HepG2 (cell line): ENCODE data around the gene EMID1. TPM values are rescaled to one million over a fixed set of nuclear protein-coding genes. Genes with fewer than 3 reads are reported as not detected.
A peak's percentile ranks its signal among the peaks of the same experiment; 100 is the strongest.

Source experiments
- HDAC2 ChIP-seq: sonication (generic); formaldehyde crosslinking; IDR thresholded peaks from 2 replicates; pipeline ENCODE4 v1.4.0; 2020; ENCODE audit warnings: missing genetic modification reagents
- HIVEP1 ChIP-seq: sonication (generic); formaldehyde crosslinking; IDR thresholded peaks from 2 replicates; pipeline ENCODE4 v1.4.0; 2020; ENCODE audit warnings: mild to moderate bottlenecking, missing genetic modification reagents
- KDM1A ChIP-seq: IDR thresholded peaks from 2 replicates; pipeline ENCODE4 v1.6.1; 2016; ENCODE audit warnings: missing compliant biosample characterization
- KLF12 ChIP-seq: sonication (generic); formaldehyde crosslinking; IDR thresholded peaks from 2 replicates; pipeline ENCODE4 v1.4.0; 2020; ENCODE audit warnings: missing genetic modification reagents, borderline replicate concordance
- MLXIP ChIP-seq: sonication (generic); formaldehyde crosslinking; IDR thresholded peaks from 2 replicates; pipeline ENCODE4 v1.9.0; 2021; ENCODE audit warnings: missing genetic modification reagents, borderline replicate concordance
- MTA3 ChIP-seq: sonication (generic); formaldehyde crosslinking; IDR thresholded peaks from 2 replicates; pipeline ENCODE4 v1.4.0; 2020; ENCODE audit warnings: missing genetic modification reagents
- NAIF1 ChIP-seq: sonication (generic); formaldehyde crosslinking; IDR thresholded peaks from 2 replicates; pipeline ENCODE4 v1.5.0; 2020; ENCODE audit warnings: mild to moderate bottlenecking, missing genetic modification reagents, borderline replicate concordance
- NFATC3 ChIP-seq: sonication (generic); formaldehyde crosslinking; IDR thresholded peaks from 2 replicates; pipeline ENCODE4 v1.5.1; 2020; ENCODE audit warnings: mild to moderate bottlenecking, missing genetic modification reagents
- TARDBP ChIP-seq: sonication (generic); formaldehyde crosslinking; IDR thresholded peaks from 2 replicates; pipeline ENCODE4 v1.8.0; 2022; ENCODE audit warnings: mild to moderate bottlenecking, missing genetic modification reagents
- TBX3 ChIP-seq: fragments of 450-650 bp; IDR thresholded peaks from 2 replicates; pipeline ENCODE4 v1.6.1; 2017; ENCODE audit warnings: antibody characterized with exemption, mild to moderate bottlenecking, inconsistent platforms, borderline replicate concordance
- THYN1 ChIP-seq: sonication (generic); formaldehyde crosslinking; IDR thresholded peaks from 2 replicates; pipeline ENCODE4 v1.8.1; 2023; ENCODE audit warnings: low read depth, mild to moderate bottlenecking, moderate library complexity, missing genetic modification reagents, borderline replicate concordance
- YY1 ChIP-seq: IDR thresholded peaks from 2 replicates; pipeline ENCODE4 v1.6.1; 2011; ENCODE audit warnings: low read length, low read depth, moderate library complexity, mild to moderate bottlenecking; ENCODE audit not compliant: insufficient read depth, insufficient replicate concordance
- ZBTB14 ChIP-seq: sonication (generic); formaldehyde crosslinking; IDR thresholded peaks from 2 replicates; pipeline ENCODE4 v1.4.0; 2020; ENCODE audit warnings: missing genetic modification reagents
- ZBTB37 ChIP-seq: sonication (generic); formaldehyde crosslinking; IDR thresholded peaks from 2 replicates; pipeline ENCODE4 v1.4.0; 2020; ENCODE audit warnings: mild to moderate bottlenecking, missing genetic modification reagents
- ZEB1 ChIP-seq: IDR thresholded peaks from 2 replicates; pipeline ENCODE4 v1.6.1; 2012; ENCODE audit warnings: mild to moderate bottlenecking, low read depth, inconsistent platforms; ENCODE audit not compliant: insufficient replicate concordance
- ZKSCAN5 ChIP-seq: sonication (generic); formaldehyde crosslinking; IDR thresholded peaks from 2 replicates; pipeline ENCODE4 v1.5.1; 2020; ENCODE audit warnings: mild to moderate bottlenecking, missing genetic modification reagents
- polyA plus RNA-seq, 8 experiments: library from polyadenylated mRNA; depleted of rRNA in 3 of 8; stranded (reverse) in 7 of 8; unstranded in 1 of 8; fragments of >200 nt; fragmentation: Illumina TruSeq in 4 of 8; extraction: Trizol in 4 of 8; gene quantifications; 2 replicates each; pipeline versions ENCODE4 v1.2.1 to v1.2.3, GENCODE V29; 2011 to 2016; ENCODE audit warnings: low read depth in 4 of 8, missing spikeins in 1 of 8, mixed read lengths in 1 of 8; ENCODE audit not compliant: insufficient read depth in 1 of 8
- total RNA-seq, 5 experiments: library from RNA; depleted of rRNA; stranded (reverse); fragments of >200 nt; fragmentation: Illumina TruSeq; extraction: Trizol; gene quantifications; 2 replicates each; pipeline ENCODE4 v1.2.3, GENCODE V29; 2016; ENCODE audit warnings: low read depth in 1 of 5
- TF ChIP-seq, protein P1 (sequence below): sonication (generic); formaldehyde crosslinking; IDR thresholded peaks from 2 replicates; pipeline ENCODE4 v1.4.0; 2020; ENCODE audit warnings: missing genetic modification reagents
- TF ChIP-seq, protein P2 (sequence below): sonication (generic); formaldehyde crosslinking; IDR thresholded peaks from 2 replicates; pipeline ENCODE4 v1.4.0; 2020; ENCODE audit warnings: missing genetic modification reagents
- TF ChIP-seq, protein P3 (sequence below): sonication (generic); formaldehyde crosslinking; IDR thresholded peaks from 2 replicates; pipeline ENCODE4 v1.5.0; 2020; ENCODE audit warnings: mild to moderate bottlenecking, missing genetic modification reagents, moderate library complexity

The EMID1 gene
- total and polyA plus RNA-seq, 2 of the 13 experiments (the other 11 are each of a cell fraction or from before 2014, with no cell fraction given): 0.45 to 0.82 TPM

- TF ChIP-seq THYN1 (CRISPR knock-in tag) (no peak), HDAC2 (peak; percentile 23; the same call in 1 of the 2 replicates), HIVEP1 (CRISPR knock-in tag) (0 out of 2 replicates have a peak, but pooled peaks have one; percentile 38), TBX3 (no peak), KDM1A (CRISPR knock-in tag) (no peak), ZBTB37 (CRISPR knock-in tag) (0 out of 2 replicates have a peak, but pooled peaks have one; percentile 38), MTA3 (no peak), YY1 (peak; percentile 81), NFATC3 (CRISPR knock-in tag) (0 out of 2 replicates have a peak, but pooled peaks have one; percentile 25), ZBTB14 (CRISPR knock-in tag) (0 out of 2 replicates have a peak, but pooled peaks have one; percentile 50), NAIF1 (CRISPR knock-in tag) (no peak), ZKSCAN5 (no peak; the same call in 1 of the 2 replicates), KLF12 (CRISPR knock-in tag) (peak; percentile 60; the same call in 1 of the 2 replicates), TARDBP (peak; percentile 47; the same call in 1 of the 2 replicates), ZEB1 (no peak), MLXIP (CRISPR knock-in tag) (no peak)
- TF ChIP-seq, protein P1, sequence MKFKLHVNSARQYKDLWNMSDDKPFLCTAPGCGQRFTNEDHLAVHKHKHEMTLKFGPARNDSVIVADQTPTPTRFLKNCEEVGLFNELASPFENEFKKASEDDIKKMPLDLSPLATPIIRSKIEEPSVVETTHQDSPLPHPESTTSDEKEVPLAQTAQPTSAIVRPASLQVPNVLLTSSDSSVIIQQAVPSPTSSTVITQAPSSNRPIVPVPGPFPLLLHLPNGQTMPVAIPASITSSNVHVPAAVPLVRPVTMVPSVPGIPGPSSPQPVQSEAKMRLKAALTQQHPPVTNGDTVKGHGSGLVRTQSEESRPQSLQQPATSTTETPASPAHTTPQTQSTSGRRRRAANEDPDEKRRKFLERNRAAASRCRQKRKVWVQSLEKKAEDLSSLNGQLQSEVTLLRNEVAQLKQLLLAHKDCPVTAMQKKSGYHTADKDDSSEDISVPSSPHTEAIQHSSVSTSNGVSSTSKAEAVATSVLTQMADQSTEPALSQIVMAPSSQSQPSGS (CRISPR knock-in tag): no peak
- TF ChIP-seq, protein P2, sequence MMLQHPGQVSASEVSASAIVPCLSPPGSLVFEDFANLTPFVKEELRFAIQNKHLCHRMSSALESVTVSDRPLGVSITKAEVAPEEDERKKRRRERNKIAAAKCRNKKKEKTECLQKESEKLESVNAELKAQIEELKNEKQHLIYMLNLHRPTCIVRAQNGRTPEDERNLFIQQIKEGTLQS (CRISPR knock-in tag): no peak
- TF ChIP-seq, protein P3, sequence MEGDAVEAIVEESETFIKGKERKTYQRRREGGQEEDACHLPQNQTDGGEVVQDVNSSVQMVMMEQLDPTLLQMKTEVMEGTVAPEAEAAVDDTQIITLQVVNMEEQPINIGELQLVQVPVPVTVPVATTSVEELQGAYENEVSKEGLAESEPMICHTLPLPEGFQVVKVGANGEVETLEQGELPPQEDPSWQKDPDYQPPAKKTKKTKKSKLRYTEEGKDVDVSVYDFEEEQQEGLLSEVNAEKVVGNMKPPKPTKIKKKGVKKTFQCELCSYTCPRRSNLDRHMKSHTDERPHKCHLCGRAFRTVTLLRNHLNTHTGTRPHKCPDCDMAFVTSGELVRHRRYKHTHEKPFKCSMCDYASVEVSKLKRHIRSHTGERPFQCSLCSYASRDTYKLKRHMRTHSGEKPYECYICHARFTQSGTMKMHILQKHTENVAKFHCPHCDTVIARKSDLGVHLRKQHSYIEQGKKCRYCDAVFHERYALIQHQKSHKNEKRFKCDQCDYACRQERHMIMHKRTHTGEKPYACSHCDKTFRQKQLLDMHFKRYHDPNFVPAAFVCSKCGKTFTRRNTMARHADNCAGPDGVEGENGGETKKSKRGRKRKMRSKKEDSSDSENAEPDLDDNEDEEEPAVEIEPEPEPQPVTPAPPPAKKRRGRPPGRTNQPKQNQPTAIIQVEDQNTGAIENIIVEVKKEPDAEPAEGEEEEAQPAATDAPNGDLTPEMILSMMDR (CRISPR knock-in tag): peak; percentile 92
Observed at GRCh38 chr22:29306175-29306834, 100.6 kb downstream of the EMID1 start, which contains the start of gene GAS2L1 (continued).
